IMR-90 (cell line): ENCODE data around the gene CIZ1. TPM values are rescaled to one million over a fixed set of nuclear protein-coding genes. Genes with fewer than 3 reads are reported as not detected.

Experiments used
- ATAC-seq: fragments of 200-7000 bp; cut with Tn5 transposase; 2 replicates; pipeline ENCODE4 v1.9.1; 2020; ENCODE audit warnings: low read depth, mild to moderate bottlenecking, moderate library complexity
- BruUV-seq: library from RNA; stranded (reverse); fragments of 400-500 nt; replicated peaks from 2 replicates; lab custom pipeline; 2021; lab: Mats Ljungman, UMichigan
- CTCF ChIA-PET: fragments of 300-600 bp; formaldehyde crosslinking; extraction: SDS; loops from one replicate; lab custom pipeline; 2021; ENCODE audit warnings: antibody characterized with exemption; lab: Yijun Ruan, JAX
- POLR2A ChIA-PET: fragments of 300-600 bp; sonication (Branson Sonifier 250); formaldehyde crosslinking; loops from one replicate; lab custom pipeline; 2022; ENCODE audit warnings: antibody characterized with exemption; ENCODE audit not compliant: unreplicated experiment; lab: Charles Lee
- DNase-seq: peaks from one replicate; pipeline ENCODE4 v3.0.0; 2013
- H2AFZ ChIP-seq: replicated peaks from 2 replicates; pipeline ENCODE3; 2013; ENCODE audit warnings: low read length, mild to moderate bottlenecking; ENCODE audit not compliant: poor library complexity
- H2AK5ac ChIP-seq: 2 replicates; pipeline ENCODE4 v1.6.1; 2013; ENCODE audit warnings: low read depth, low read length, inconsistent platforms
- H2AK9ac ChIP-seq: replicated peaks from 2 replicates; pipeline ENCODE3; 2013; ENCODE audit warnings: mild to moderate bottlenecking, low read depth, low read length, moderate library complexity; ENCODE audit not compliant: poor library complexity
- H2BK120ac ChIP-seq: 2 replicates; pipeline ENCODE4 v1.6.1; 2013; ENCODE audit warnings: low read depth, low read length, inconsistent platforms
- H2BK15ac ChIP-seq: 3 replicates; pipeline ENCODE4 v1.6.1; 2013; ENCODE audit warnings: low read depth, low read length, inconsistent platforms
- H2BK20ac ChIP-seq: 2 replicates; pipeline ENCODE4 v1.6.1; 2013; ENCODE audit warnings: low read depth, mild to moderate bottlenecking, inconsistent platforms, low read length, moderate library complexity
- H2BK5ac ChIP-seq: 2 replicates; pipeline ENCODE4 v1.6.1; 2013; ENCODE audit warnings: mild to moderate bottlenecking, low read depth, low read length, inconsistent platforms; ENCODE audit not compliant: poor library complexity, severe bottlenecking
- H3K14ac ChIP-seq: replicated peaks from 2 replicates; pipeline ENCODE4 v1.6.1; 2013; ENCODE audit warnings: low read depth, low read length, inconsistent platforms
- H3K18ac ChIP-seq: 2 replicates; pipeline ENCODE4 v1.6.1; 2013; ENCODE audit warnings: low read depth, low read length, control low read depth
- H3K23ac ChIP-seq: 2 replicates; pipeline ENCODE4 v1.6.1; 2013; ENCODE audit warnings: low read depth, low read length, inconsistent platforms
- H3K27ac ChIP-seq: 2 replicates; pipeline ENCODE4 v1.5.1; 2013; ENCODE audit warnings: mild to moderate bottlenecking, control low read depth, low read length; ENCODE audit not compliant: insufficient read depth
- H3K27me3 ChIP-seq: 2 replicates; pipeline ENCODE4 v1.6.1; 2013; ENCODE audit warnings: low read length; ENCODE audit not compliant: control insufficient read depth, insufficient read depth
- H3K36me3 ChIP-seq: 2 replicates; pipeline ENCODE4 v1.6.1; 2013; ENCODE audit warnings: low read length, mixed read lengths; ENCODE audit not compliant: control insufficient read depth, insufficient read depth
- H3K4ac ChIP-seq: 2 replicates; pipeline ENCODE4 v1.6.1; 2013; ENCODE audit warnings: low read depth, low read length, inconsistent platforms
- H3K4me1 ChIP-seq: 2 replicates; pipeline ENCODE4 v1.6.1; 2013; ENCODE audit warnings: low read length, mixed read lengths; ENCODE audit not compliant: control insufficient read depth, insufficient read depth
- H3K4me2 ChIP-seq: 2 replicates; pipeline ENCODE4 v1.6.1; 2013; ENCODE audit warnings: low read depth, mild to moderate bottlenecking, control low read depth, low read length, moderate library complexity
- H3K4me3 ChIP-seq: 2 replicates; pipeline ENCODE4 v1.5.1; 2013; ENCODE audit warnings: low read depth, mild to moderate bottlenecking, control low read depth, low read length, moderate library complexity; ENCODE audit not compliant: insufficient read depth
- H3K56ac ChIP-seq: 2 replicates; pipeline ENCODE4 v1.6.1; 2013; ENCODE audit warnings: low read length, inconsistent platforms; ENCODE audit not compliant: insufficient read depth; ENCODE audit errors: extremely low read depth
- H3K79me1 ChIP-seq, 2 experiments: 2 replicates each; pipeline ENCODE4 v1.6.1; 2013; ENCODE audit warnings: low read length in 2 of 2, inconsistent platforms in 1 of 2, low read depth in 1 of 2
- H3K9ac ChIP-seq: 2 replicates; pipeline ENCODE4 v1.6.1; 2013; ENCODE audit warnings: low read depth, low read length, control low read depth
- H3K9me1 ChIP-seq: 2 replicates; pipeline ENCODE4 v1.6.1; 2013; ENCODE audit warnings: low read length, inconsistent platforms; ENCODE audit not compliant: insufficient read depth
- H3K9me3 ChIP-seq: 2 replicates; pipeline ENCODE4 v1.6.1; 2013; ENCODE audit warnings: low read length; ENCODE audit not compliant: control insufficient read depth, insufficient read depth
- H4K20me1 ChIP-seq: 2 replicates; pipeline ENCODE4 v1.6.1; 2013; ENCODE audit warnings: low read length, inconsistent platforms; ENCODE audit not compliant: insufficient read depth
- H4K5ac ChIP-seq: 2 replicates; pipeline ENCODE4 v1.6.1; 2013; ENCODE audit warnings: mild to moderate bottlenecking, low read depth, low read length, control low read depth
- H4K8ac ChIP-seq, 2 experiments: 2 replicates each; pipeline ENCODE4 v1.6.1; 2013; ENCODE audit warnings: low read depth in 2 of 2, low read length in 2 of 2, control low read depth in 1 of 2, inconsistent platforms in 1 of 2
- H4K91ac ChIP-seq: 2 replicates; pipeline ENCODE4 v1.6.1; 2013; ENCODE audit warnings: low read depth, low read length, inconsistent platforms; ENCODE audit not compliant: insufficient read depth
- BHLHE40 ChIP-seq: fragments of 150-350 bp; IDR thresholded peaks from 2 replicates; pipeline ENCODE4 v1.6.1; 2016; ENCODE audit warnings: mild to moderate bottlenecking, low read depth, low read length
- CEBPB ChIP-seq: IDR thresholded peaks from 2 replicates; pipeline ENCODE4 v1.6.1; 2012; ENCODE audit warnings: low read depth, low read length, improper control_type of control experiment
- CHD1 ChIP-seq: IDR thresholded peaks from 2 replicates; pipeline ENCODE4 v1.6.1; 2012; ENCODE audit warnings: low read depth, low read length, improper control_type of control experiment
- CTCF ChIP-seq: conservative IDR thresholded peaks from 2 replicates; pipeline ENCODE4 v1.5.1; 2012; ENCODE audit warnings: mild to moderate bottlenecking, low read depth, low read length, improper control_type of control experiment
- ELK1 ChIP-seq: fragments of 150-350 bp; IDR thresholded peaks from 2 replicates; pipeline ENCODE4 v1.6.1; 2016; ENCODE audit warnings: low read depth, mild to moderate bottlenecking, low read length, moderate library complexity, borderline replicate concordance
- FOS ChIP-seq: fragments of 150-350 bp; IDR thresholded peaks from 2 replicates; pipeline ENCODE4 v1.6.1; 2016; ENCODE audit warnings: low read depth, low read length
- MAFK ChIP-seq: IDR thresholded peaks from 2 replicates; pipeline ENCODE4 v1.6.1; 2012; ENCODE audit warnings: low read depth, low read length, improper control_type of control experiment
- MAZ ChIP-seq: IDR thresholded peaks from 2 replicates; pipeline ENCODE4 v1.6.1; 2012; ENCODE audit warnings: low read depth, mild to moderate bottlenecking, low read length, improper control_type of control experiment, moderate library complexity, borderline replicate concordance
- MXI1 ChIP-seq: IDR thresholded peaks from 2 replicates; pipeline ENCODE4 v1.6.1; 2012; ENCODE audit warnings: low read depth, mild to moderate bottlenecking, low read length, moderate library complexity, borderline replicate concordance
- NFE2L2 ChIP-seq: fragments of 150-350 bp; IDR thresholded peaks from 2 replicates; pipeline ENCODE4 v1.6.1; 2016; ENCODE audit warnings: low read depth, mild to moderate bottlenecking, low read length
- POLR2A ChIP-seq: IDR thresholded peaks from 2 replicates; pipeline ENCODE4 v1.6.1; 2012; ENCODE audit warnings: mild to moderate bottlenecking, low read depth, low read length
- RAD21 ChIP-seq: IDR thresholded peaks from 2 replicates; pipeline ENCODE4 v1.6.1; 2012; ENCODE audit warnings: low read length, improper control_type of control experiment
- RCOR1 ChIP-seq: IDR thresholded peaks from 2 replicates; pipeline ENCODE4 v1.6.1; 2012; ENCODE audit warnings: mild to moderate bottlenecking, low read length, improper control_type of control experiment; ENCODE audit not compliant: insufficient replicate concordance
- RFX5 ChIP-seq: IDR thresholded peaks from 2 replicates; pipeline ENCODE4 v1.8.0; 2012; ENCODE audit warnings: low read depth, mild to moderate bottlenecking, low read length, moderate library complexity
- SMC3 ChIP-seq: fragments of 150-350 bp; IDR thresholded peaks from 2 replicates; pipeline ENCODE4 v1.6.1; 2016; ENCODE audit warnings: low read depth, mild to moderate bottlenecking, antibody characterized with exemption, low read length, moderate library complexity
- USF2 ChIP-seq: fragments of 150-350 bp; IDR thresholded peaks from 2 replicates; pipeline ENCODE4 v1.6.1; 2017; ENCODE audit warnings: mild to moderate bottlenecking, antibody characterized with exemption, low read length, low read depth
- WGBS, 2 experiments: methylation state at CpG; one replicate each; pipeline versions ENCODE4 v1.1.5 to v1.1.7; 2013; ENCODE audit warnings: missing lambda C conversion rate in 2 of 2; ENCODE audit not compliant: insufficient read length in 1 of 2; ENCODE audit errors: extremely low coverage in 2 of 2; 5-methylcytosine and 5-hydroxymethylcytosine counted together
- dilution Hi-C: fragments of 300-500 bp; cut with HindIII; formaldehyde crosslinking; loops from one replicate; pipeline ENCODE4 v1.14.3; 2018; ENCODE audit warnings: low sequenced_read_pairs; ENCODE audit not compliant: unreplicated experiment
- in situ Hi-C: fragments of 300-500 bp; cut with MboI; formaldehyde crosslinking; loops from 3 replicates; pipeline ENCODE4 v1.14.3; 2019; ENCODE audit warnings: low sequenced_read_pairs, inconsistent platforms, mixed read lengths
- intact Hi-C: fragments of 100-400 bp; cut with micrococcal nuclease; formaldehyde crosslinking; loops from 2 replicates; pipeline ENCODE4 v1.10.0; 2022
- polyA plus RNA-seq, 3 experiments: library from polyadenylated mRNA; depleted of rRNA; stranded (reverse); fragments of >200 nt; gene quantifications; 2 replicates each; pipeline ENCODE4 v1.2.3, GENCODE V29; 2012; ENCODE audit warnings: low replicate concordance in 1 of 3
- total RNA-seq: library from RNA; depleted of rRNA; stranded (reverse); fragments of >200 nt; gene quantifications from 2 replicates; pipeline ENCODE4 v1.2.3, GENCODE V29; 2012

Gene CIZ1
- total and polyA plus RNA-seq, 2 of the 4 experiments (the other 2 are of a cell fraction), result 13.8 to 51.9 TPM

GRCh38 chr9:128148509-128149000 is 42.8 kb downstream of the CIZ1 start:
- Histone ChIP-seq H3K14ac (no peak overlapping the region), H3K9me3 (no peaks in the 10 kb centered on the region), H2BK15ac (no peak overlapping the region), H3K36me3 (no peaks in the 10 kb centered on the region), H3K4me2 (no peak overlapping the region), H3K79me1 (no peaks in the 10 kb centered on the region), H3K4me3 (no peak overlapping the region), H2BK120ac (no peak overlapping the region), H3K27ac (no peak overlapping the region), H4K20me1 (no peaks in the 10 kb centered on the region; the same call in 1 of the 2 replicates), H3K9me1 (0 out of 2 replicates have a peak, but pooled peaks cover 2% of the 10 kb centered on the region), H3K9ac (no peak overlapping the region), H2AFZ (no peak overlapping the region), H3K18ac (no peak overlapping the region), H3K56ac (no peak overlapping the region), H4K8ac (no peak overlapping the region), H3K4ac (no peak overlapping the region), H3K27me3 (peaks cover 10% of the 10 kb centered on the region; the same call in 1 of the 2 replicates), H4K91ac (no peak overlapping the region), H4K5ac (no peak overlapping the region), H3K23ac (no peak overlapping the region), H2AK9ac (peak overlapping the region; percentile 28), H2AK5ac (no peak overlapping the region), H2BK20ac (no peak overlapping the region), H3K4me1 (no peaks in the 10 kb centered on the region), H2BK5ac (no peak overlapping the region)
- no TSS peak for BruUV-seq
- in situ Hi-C loops (no loop called here), dilution Hi-C loops (no loop called here), intact Hi-C loops (no loop called here)
- POLR2A ChIA-PET, result no interaction called here
- DNase-seq (no peak), ATAC-seq (no peak)
- TF ChIP-seq SMC3, result no peak
- TF ChIP-seq CEBPB, result no peak
- no peak for TF ChIP-seq USF2
- no peak for TF ChIP-seq CHD1
- TF ChIP-seq MAZ, result no peak
- no peak for TF ChIP-seq NFE2L2
- no peak for TF ChIP-seq MXI1
- TF ChIP-seq MAFK, result no peak
- TF ChIP-seq BHLHE40, result no peak
- no peak for TF ChIP-seq CTCF
- TF ChIP-seq POLR2A, result no peak
- TF ChIP-seq RFX5, result no peak
- TF ChIP-seq RAD21, result no peak
- TF ChIP-seq ELK1, result no peak
- TF ChIP-seq RCOR1, result no peak
- TF ChIP-seq FOS, result no peak
- CTCF ChIA-PET, result no interaction called here
- WGBS, 2 experiments, result no CpG with 5 or more reads among the region's 5 CpGs
